Esophagus squamous epithelium (tissue), 5 donors: ENCODE results near the gene GOLGA6A. TPM values are rescaled to one million over a fixed set of nuclear protein-coding genes. Genes with fewer than 3 reads are reported as not detected.

Experiments
- DNase-seq: peaks from one replicate; lab custom pipeline; 2025; lab: John Stamatoyannopoulos, UW
- H3K27ac ChIP-seq, 4 donors: fragments of 200-600 bp; sonication (generic); one replicate each; pipeline ENCODE4 v1.5.1; 2016 to 2019; ENCODE audit warnings: mild to moderate bottlenecking in 1 of 4
- H3K27me3 ChIP-seq, 4 donors: fragments of 200-600 bp; sonication (generic); 1 replicate in 3 of 4; 2 replicates in 1 of 4; pipeline versions ENCODE4 v1.5.1 to v1.6.0; 2017 to 2021; ENCODE audit warnings: antibody characterized with exemption in 1 of 4
- H3K36me3 ChIP-seq, 3 donors: fragments of 200-600 bp; sonication (generic); one replicate each; pipeline ENCODE4 v1.5.1; 2016 to 2019
- H3K4me1 ChIP-seq, 3 donors: fragments of 200-600 bp; sonication (generic); one replicate each; pipeline ENCODE4 v1.5.1; 2017 to 2019
- H3K4me3 ChIP-seq, 4 donors: fragments of 200-600 bp; sonication (generic); 1 replicate in 3 of 4; 2 replicates in 1 of 4; pipeline ENCODE4 v1.5.1; 2016 to 2019; ENCODE audit warnings: mild to moderate bottlenecking in 2 of 4, moderate library complexity in 1 of 4
- H3K9me3 ChIP-seq, 3 donors: fragments of 200-600 bp; sonication (generic); one replicate each; pipeline ENCODE4 v1.5.1; 2016 to 2019
- POLR2A ChIP-seq, 4 donors: fragments of 450-650 bp; IDR thresholded peaks; one replicate each; pipeline ENCODE4 v1.6.1; 2017; ENCODE audit warnings: antibody characterized with exemption in 4 of 4, mild to moderate bottlenecking in 4 of 4, moderate library complexity in 3 of 4
- WGBS, 2 donors: methylation state at CpG; one replicate each; pipeline ENCODE4 v1.1.5; 2018; 5-methylcytosine and 5-hydroxymethylcytosine counted together
- intact Hi-C: fragments of 100-400 bp; cut with DNase I; formaldehyde crosslinking; loops from one replicate; pipeline ENCODE4 v1.15.0; 2022
- total RNA-seq, 4 donors: library from RNA; depleted of rRNA; stranded (reverse); fragments of >200 nt; gene quantifications; one replicate each; pipeline ENCODE4 v1.1.0, GENCODE V29; 2016
- TF ChIP-seq, protein P1 (sequence below), 6 experiments: fragments of 450-650 bp in 4 of 6; fragments of 200-600 bp in 2 of 6; sonication (generic) in 2 of 6; IDR thresholded peaks; one replicate each; pipeline ENCODE4 v1.5.1; 2016 to 2019; ENCODE audit warnings: antibody characterized with exemption in 6 of 6, mild to moderate bottlenecking in 4 of 6, moderate library complexity in 4 of 6
- donor health status: DM: yes; HTN: yes; CAD: no.

The GOLGA6A gene
- total RNA-seq, 4 donors from 2014 or later: not detected

DNA sequence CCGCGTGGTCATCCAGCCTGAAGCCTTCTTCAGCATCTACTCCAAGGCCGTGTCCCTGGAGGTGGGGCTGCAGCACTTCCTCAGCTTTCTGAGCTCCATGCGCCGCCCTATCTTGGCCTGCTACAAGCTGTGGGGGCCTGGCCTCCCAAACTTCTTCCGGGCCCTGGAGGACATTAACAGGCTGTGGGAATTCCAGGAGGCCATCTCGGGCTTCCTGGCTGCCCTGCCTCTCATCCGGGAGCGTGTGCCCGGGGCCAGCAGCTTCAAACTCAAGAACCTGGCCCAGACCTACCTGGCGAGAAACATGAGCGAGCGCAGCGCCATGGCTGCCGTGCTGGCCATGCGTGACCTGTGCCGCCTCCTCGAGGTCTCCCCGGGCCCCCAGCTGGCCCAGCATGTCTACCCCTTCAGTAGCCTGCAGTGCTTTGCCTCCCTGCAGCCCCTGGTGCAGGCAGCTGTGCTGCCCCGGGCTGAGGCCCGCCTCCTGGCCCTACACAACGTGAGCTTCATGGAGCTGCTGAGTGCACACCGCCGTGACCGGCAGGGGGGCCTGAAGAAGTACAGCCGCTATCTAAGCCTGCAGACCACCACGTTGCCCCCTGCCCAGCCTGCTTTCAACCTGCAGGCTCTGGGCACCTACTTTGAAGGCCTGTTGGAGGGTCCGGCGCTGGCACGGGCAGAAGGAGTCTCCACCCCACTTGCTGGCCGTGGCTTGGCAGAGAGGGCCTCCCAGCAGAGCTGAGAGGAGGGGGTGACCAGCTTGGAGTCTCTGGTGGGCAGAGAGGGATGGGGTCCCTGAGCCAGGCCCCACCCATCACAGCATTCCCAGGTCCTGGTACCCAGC, 37.9 kb downstream of the GOLGA6A start:
- Histone ChIP-seq H3K36me3 (peaks cover 0 to 44% (median 10%) of the 10 kb centered on the region in 3 donors), H3K27me3 (no peaks in the 10 kb centered on the region), H3K4me3 (no peak overlapping the region), H3K27ac (peak overlapping the region; percentile 35 to 85 (median 48)), H3K9me3 (no peaks in the 10 kb centered on the region), H3K4me1 (peaks cover 0 to 76% (median 27%) of the 10 kb centered on the region in 3 donors)
- intact Hi-C loops: no loop called here
- WGBS, 2 donors: 70 to 90% methylated on average over 2 to 4 of the region's 31 CpGs
- no peak for DNase-seq
- TF ChIP-seq POLR2A (IDR thresholded peaks at IDR 0.05): no peak
- TF ChIP-seq, protein P1, sequence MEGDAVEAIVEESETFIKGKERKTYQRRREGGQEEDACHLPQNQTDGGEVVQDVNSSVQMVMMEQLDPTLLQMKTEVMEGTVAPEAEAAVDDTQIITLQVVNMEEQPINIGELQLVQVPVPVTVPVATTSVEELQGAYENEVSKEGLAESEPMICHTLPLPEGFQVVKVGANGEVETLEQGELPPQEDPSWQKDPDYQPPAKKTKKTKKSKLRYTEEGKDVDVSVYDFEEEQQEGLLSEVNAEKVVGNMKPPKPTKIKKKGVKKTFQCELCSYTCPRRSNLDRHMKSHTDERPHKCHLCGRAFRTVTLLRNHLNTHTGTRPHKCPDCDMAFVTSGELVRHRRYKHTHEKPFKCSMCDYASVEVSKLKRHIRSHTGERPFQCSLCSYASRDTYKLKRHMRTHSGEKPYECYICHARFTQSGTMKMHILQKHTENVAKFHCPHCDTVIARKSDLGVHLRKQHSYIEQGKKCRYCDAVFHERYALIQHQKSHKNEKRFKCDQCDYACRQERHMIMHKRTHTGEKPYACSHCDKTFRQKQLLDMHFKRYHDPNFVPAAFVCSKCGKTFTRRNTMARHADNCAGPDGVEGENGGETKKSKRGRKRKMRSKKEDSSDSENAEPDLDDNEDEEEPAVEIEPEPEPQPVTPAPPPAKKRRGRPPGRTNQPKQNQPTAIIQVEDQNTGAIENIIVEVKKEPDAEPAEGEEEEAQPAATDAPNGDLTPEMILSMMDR (IDR thresholded peaks at IDR 0.05): no peak

DNA sequence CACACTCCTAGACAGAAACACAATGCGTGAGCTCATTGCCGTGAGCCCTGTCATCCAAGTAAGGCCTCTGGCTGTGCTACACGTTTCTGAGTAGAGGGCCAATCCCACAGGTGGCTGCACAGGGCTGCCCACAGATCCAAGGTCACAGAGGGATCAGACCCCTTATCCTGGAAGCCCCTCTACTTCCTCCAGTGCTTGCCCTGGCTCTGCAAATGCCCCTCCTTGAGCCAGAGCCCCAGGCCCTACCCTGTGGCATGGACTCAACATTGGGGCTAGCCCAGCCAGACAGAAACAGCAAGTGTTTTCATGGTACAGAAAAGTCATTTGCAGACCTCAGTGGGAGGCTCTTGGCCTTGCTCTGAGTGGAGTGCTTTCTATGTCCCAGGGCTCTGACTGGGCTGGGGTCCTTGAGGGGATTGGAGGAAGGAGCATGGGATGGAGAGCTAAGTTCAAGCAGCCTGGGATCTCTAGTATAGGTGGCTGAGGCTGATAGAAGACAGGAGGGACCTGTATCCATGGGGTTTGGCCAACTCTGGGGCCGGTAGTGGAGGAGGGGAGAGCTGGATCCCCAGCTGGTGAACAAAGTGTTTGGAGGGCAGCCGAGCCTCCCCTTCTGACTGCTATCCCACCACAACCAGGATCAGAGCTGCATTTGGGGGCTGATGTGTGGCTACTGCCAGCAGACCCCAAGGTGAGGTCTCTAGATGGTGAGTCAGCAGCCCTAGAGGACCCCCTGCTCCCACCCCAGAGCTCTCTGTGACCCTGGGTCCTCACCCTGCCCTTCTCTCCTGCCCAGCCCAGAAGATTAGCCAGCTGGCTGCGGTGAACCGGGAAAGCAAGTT, 38.7 kb downstream of the GOLGA6A start:
- Histone ChIP-seq H3K4me1 (peaks cover 0 to 78% (median 31%) of the 10 kb centered on the region in 3 donors), H3K36me3 (peaks cover 0 to 44% (median 10%) of the 10 kb centered on the region in 3 donors), H3K27me3 (no peaks in the 10 kb centered on the region), H3K4me3 (no peak overlapping the region), H3K9me3 (no peaks in the 10 kb centered on the region), H3K27ac (peak overlapping the region; percentile 25 to 85 (median 42))
- no peak for DNase-seq
- TF ChIP-seq POLR2A (IDR thresholded peaks at IDR 0.05): no peak
- TF ChIP-seq, protein P1 (IDR thresholded peaks at IDR 0.05): no peak
- 64 to 80% methylated on average over 2 to 5 of the region's 7 CpGs for WGBS, 2 donors
- intact Hi-C loops: no loop called here

DNA sequence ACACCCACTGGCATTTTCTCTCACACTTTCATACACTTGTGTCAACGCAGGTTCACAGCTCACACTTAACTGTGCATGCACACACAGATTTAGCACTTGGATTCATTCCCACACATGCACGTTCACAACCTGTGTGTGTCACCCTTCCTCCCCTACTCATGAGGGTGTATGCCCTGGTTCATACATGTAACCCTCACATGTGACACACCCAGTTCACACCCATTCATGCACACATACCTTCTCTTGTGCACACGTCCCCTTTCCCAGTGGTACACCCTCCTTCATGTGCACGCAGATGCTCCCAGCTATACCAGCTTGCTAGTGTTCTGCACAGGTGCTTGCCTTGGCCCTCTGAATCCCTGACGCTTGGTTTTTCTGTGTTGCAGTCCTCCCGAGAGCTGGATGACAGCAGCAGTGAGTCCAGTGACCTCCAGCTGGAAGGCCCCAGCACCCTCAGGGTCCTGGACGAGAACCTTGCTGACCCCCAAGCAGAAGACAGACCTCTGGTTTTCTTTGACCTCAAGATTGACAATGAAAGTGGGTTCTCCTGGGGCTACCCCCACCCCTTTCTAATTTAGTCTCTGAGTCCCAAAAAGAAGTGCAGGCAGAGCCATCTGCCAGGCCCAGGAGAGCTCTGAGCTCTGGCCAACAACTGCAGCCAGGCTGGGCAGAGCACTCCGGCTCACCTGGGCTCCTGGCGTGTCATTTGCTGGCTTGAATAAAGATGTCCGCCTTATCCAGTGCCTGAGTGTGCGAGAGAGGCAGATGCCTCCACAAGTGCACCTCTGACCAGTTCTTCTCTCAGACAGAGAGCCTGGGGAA, 39.5 kb downstream of the GOLGA6A start:
- intact Hi-C loops: no loop called here

DNA sequence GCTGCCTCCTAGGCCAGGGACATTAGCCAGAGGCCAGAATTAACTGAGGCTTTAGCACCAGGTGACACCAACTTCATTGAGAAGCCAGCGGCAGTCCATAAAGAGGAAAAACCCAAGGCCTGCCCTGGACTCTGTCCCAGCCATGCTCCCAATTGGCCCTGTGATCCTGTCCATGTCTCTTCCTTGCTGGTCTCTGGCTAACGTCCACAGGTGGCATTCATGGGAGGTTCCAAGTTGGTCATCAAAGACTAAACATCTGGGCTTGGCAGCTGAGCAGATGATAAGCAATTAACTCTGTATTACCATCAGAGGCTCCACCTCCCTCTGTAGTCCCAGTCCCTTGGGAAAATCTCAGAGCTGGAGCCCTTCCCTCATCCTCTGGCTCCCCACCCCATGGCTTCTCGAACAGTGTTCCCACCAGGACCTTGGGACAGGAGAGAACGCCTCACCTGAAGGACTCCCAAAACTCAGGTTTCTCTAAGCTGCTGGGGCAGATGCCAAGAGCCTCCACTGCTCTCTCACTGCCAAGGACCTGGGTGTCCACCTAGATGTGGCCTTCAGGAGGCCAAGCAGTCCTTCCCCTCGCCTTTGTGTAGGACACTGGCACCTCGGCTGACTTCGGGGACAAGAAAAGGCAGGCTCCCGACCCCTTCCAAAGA, 40.4 kb downstream of the GOLGA6A start:
- WGBS, 2 donors: 85 to 89% methylated on average over 6 of the region's 8 CpGs
- H3K4me3 ChIP-seq: no peak overlapping the region
- peaks cover 0 to 65% (median 20%) of the 10 kb centered on the region in 3 donors for H3K4me1 ChIP-seq
- no peak overlapping the region for H3K27ac ChIP-seq
- intact Hi-C loops: no loop called here
- no peaks in the 10 kb centered on the region for H3K27me3 ChIP-seq
- H3K9me3 ChIP-seq: no peaks in the 10 kb centered on the region
- DNase-seq: no peak
- H3K36me3 ChIP-seq: peaks cover 0 to 57% (median 19%) of the 10 kb centered on the region in 3 donors
- TF ChIP-seq, protein P1 (IDR thresholded peaks at IDR 0.05): no peak
- TF ChIP-seq POLR2A (IDR thresholded peaks at IDR 0.05): no peak

More for the DNA sequence above, 39.5 kb downstream of the GOLGA6A start:
- Histone ChIP-seq H3K4me3 (no peak overlapping the region), H3K27me3 (no peaks in the 10 kb centered on the region), H3K9me3 (no peaks in the 10 kb centered on the region), H3K36me3 (peaks cover 0 to 48% (median 13%) of the 10 kb centered on the region in 3 donors), H3K27ac (peak overlapping the region in 2 of 4 donors; percentile 33 to 85), H3K4me1 (peaks cover 0 to 74% (median 23%) of the 10 kb centered on the region in 3 donors)
- TF ChIP-seq, protein P1 (IDR thresholded peaks at IDR 0.05): no peak
- TF ChIP-seq POLR2A (IDR thresholded peaks at IDR 0.05): no peak
- WGBS, 2 donors: 84% methylated on average over 7 of the region's 11 CpGs
- DNase-seq: no peak
